Caki2 (cell line): ENCODE data around the gene BEND7. TPM values are rescaled to one million over a fixed set of nuclear protein-coding genes. Genes with fewer than 3 reads are reported as not detected.

Source experiments
- DNase-seq: peaks from one replicate; pipeline ENCODE4 v3.0.0-alpha.2; 2015; ENCODE audit warnings: low read depth
- in situ Hi-C: cut with HindIII; loops from 2 replicates; pipeline ENCODE4 v1.10.0; 2016; ENCODE audit warnings: low sequenced_read_pairs, low pct_unique_long_range_greater_than_20kb, mixed read lengths
- total RNA-seq: library from RNA; depleted of rRNA; stranded (reverse); fragments of >200 nt; shearing (Covaris generic); gene quantifications from 2 replicates; pipeline ENCODE4 v1.2.3, GENCODE V29; 2014; ENCODE audit warnings: low replicate concordance

Gene BEND7
- total RNA-seq, 1 experiment from 2014 or later, result 12.7 TPM

DNA sequence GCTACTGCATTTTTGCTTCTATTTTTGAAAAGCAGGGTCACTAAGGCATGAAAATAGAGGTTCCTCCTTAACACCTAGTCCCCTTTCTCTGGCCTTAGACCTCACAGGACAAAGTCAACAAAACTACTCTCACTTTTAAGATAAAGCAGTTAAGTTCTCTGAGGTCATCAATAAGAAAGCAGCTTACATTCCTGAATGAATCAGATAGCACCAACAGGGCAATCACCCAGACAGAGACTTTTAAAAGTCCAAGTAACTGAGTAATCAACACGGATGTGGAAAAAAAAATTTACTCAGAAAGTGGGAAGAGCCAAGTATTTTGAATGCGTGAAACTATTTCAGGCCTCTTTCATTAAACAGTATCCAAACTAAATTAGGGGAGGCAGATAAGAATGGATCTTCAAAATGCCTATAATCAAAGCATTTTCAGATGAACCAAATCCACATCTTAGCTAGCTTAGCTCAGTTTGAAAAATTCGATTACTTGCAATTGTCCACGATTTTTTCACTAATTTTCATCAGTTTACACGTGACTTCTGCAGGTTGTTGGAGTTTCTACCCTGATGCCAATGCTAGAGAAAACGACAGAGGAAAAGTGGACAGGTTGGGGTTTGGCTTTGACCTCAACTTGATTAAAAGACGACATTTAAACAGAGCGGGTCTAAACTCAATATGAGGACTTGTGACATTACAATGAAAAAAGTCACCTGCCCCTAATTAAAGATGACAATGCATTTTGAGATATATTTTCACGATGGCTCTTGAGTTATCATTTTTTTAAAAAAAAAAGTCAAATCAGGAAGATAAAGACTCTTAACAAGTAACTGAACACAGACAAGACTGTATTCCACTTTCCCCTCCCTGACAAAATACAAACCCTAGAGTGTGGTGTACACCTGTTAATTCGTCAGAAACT is 1.6 kb downstream of the BEND7 start:
- peak; percentile 86 for DNase-seq
- in situ Hi-C loops, result no loop called here

DNA sequence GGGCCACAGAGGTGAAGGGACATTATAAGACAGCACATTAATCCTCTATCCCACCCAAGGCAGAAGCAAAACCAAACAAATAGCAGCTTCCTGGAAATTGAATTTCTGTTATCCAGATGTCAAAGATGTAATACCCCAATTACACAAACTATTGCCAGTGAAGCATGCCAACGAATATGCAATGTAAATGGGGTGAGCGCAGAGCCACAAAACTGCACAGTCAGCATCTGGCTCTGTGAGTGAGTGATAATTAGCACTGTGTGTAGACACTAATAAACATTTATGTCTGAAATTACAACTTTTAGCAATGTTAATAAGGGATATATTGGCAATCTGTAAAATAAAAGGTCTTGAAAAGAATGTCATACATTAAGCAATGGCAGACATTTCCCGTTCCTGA is 3.2 kb downstream of the BEND7 start:
- in situ Hi-C loops, result no loop called here
- no peak for DNase-seq

DNA sequence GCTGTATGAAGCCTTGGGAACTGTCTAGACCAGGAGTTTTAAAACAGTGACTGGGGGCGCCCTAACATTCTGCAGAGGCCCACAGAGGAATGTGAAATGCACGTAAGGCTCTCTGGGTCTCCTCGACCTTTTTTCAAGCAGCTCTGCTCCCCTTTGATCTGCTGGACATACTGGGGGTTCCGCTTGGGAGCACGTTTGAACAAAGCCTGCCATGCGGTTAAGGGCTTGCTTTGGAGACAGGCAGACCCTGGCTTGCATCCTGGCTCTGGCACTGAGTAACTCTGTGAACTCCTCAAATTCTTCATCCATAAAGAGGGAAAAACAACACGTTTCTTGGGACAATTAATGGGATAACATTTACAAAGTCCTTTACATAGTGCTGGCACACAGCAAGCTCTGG is 7.8 kb downstream of the BEND7 start:
- in situ Hi-C loops, result no loop called here
- no peak for DNase-seq

GRCh38 chr10:13520194-13520593 is 8.6 kb downstream of the BEND7 start:
- in situ Hi-C loops, result no loop called here
- DNase-seq, result no peak

- in situ Hi-C loops, result no loop called here
- DNase-seq, result no peak
These were observed 10.6 kb downstream of the BEND7 start for GRCh38 chr10:13518076-13518692.

GRCh38 chr10:13517675-13518074 is 11.1 kb downstream of the BEND7 start:
- DNase-seq, result no peak
- in situ Hi-C loops, result no loop called here

DNA sequence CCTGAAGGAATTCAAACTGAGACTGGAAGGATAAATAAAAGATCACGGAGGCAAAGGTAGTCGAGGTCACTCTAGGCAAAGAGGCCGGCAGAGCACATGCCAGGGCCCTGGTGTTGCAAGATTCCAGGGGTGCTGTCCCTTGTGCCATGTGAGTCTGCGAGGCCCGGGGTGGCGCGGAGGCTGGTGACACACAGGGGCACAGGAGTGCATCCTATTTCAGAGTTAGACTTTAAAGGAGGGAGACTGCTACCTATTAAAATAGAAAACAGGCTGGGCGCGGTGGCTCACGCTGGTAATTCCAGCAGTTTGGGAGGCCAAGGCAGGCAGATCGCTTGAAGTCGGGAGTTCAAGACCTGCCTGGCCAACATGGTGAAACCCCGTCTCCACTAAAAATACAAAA is 12.6 kb downstream of the BEND7 start:
- in situ Hi-C loops, result no loop called here
- DNase-seq, result no peak

GRCh38 chr10:13515467-13515866 is 13.3 kb downstream of the BEND7 start:
- in situ Hi-C loops, result no loop called here
- no peak for DNase-seq

DNA sequence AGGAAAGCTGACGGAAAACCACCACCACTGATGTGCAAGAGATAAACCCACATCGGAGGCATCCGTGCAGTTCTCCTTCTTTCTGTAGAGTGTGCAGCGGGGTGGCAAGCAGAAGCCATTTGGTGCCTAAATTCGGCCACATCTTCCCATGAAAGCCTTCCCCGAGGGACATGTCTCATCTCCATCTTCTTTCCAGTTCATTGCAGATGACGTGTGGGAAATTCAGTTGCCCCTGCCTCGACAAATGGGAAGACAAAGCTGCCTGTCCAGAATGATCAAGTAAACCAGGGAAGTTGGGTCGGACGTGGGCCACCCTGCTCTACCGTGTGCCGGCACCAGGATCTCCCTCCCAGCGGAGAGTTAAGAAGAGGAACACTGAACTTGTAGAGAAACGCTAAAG is 14.5 kb downstream of the BEND7 start:
- in situ Hi-C loops, result no loop called here
- no peak for DNase-seq

- no peak for DNase-seq
- in situ Hi-C loops, result no loop called here
These were observed 16.2 kb downstream of the BEND7 start for GRCh38 chr10:13512564-13512963.

DNA sequence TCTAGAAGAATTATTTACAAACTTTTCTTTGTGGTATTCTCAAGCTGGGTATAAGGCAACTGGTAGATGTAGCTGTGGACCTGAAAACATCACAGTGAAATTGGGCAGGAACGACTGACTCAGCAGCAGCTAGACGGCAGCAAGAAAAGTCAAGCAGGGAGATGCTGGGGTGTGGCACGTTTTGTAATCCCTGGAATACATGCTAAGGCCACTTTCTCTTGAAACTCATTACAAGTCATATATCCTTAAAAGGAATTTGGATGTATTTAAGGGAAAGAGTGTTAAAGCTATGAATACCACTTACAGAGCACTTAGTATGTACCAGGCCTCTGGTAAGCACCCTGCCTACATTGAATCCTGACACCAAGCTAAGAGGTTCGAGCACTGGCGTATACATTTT is 17.4 kb downstream of the BEND7 start:
- in situ Hi-C loops, result no loop called here
- DNase-seq, result no peak

DNA sequence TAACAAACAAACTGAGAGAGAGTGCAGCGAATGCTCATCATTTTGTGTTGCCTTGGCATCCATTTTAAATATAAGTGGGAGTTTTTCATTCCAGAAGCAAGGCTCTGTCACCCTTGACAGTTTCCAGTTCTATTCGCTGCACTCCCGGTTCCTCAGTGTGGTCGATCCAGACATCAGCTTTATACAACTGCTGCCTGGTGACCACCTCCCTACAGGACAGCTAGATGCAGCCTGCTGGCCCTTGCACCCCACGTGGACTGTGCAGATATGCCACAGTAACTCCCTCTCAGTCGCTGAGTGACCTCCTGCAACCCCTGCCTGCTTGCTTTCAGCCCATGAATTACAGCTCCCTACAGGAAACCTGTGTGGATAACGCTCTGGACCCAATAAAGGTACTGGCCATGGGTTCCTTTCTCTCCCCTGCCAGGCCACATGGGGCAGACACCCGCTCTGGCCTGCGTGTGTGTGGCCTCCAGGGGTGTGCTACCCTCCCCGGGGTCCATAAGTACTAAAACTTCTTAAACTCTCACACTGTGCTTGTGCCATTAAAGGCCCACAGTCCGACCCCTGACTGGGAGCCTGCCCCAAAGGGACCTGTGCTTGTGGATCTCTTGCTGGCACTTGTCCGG is 23.6 kb downstream of the BEND7 start:
- no peak for DNase-seq
- in situ Hi-C loops, result no loop called here

- in situ Hi-C loops, result no loop called here
- no peak for DNase-seq
These were observed 24.9 kb downstream of the BEND7 start for GRCh38 chr10:13503745-13504463.

DNA sequence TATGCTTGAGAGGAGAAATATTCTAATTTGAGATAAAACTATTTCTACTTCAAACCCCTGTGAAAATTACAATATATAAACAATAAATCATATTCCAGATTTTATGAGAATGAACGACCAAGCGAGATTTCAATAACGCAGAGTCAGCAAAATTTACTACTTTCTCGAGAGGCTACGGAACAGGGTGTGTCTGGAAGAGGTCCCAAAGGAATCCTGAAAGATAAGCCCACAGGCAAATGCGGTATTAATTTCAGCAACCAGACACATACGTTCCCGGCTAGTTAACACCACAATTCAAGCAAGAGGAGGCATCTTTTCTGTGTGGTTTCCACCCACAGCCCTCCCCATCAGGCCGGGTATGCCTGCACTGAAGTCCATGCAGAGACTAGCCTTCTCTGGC is 26.4 kb downstream of the BEND7 start:
- no peak for DNase-seq
- in situ Hi-C loops, result no loop called here

DNA sequence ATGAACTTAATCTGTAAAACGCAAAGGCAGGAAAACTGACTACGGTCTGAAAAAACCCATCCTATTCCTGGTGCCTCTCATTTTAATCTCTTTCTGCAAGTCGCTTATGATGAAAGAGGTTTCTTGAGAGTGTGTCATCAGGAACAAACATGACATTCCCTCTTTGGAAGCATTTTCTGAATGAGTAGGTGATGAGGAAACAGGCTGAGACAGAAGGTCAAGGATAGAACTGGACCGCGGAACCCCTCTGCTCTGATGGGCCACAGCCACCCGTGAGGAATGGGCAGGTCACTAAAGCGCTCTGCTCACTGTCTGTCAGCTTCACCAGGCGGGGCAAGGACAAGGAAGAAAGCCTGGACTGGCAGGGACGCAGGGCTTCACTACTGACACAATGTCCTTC is 28.6 kb downstream of the BEND7 start:
- in situ Hi-C loops, result no loop called here

GRCh38 chr10:13499150-13499549 is 29.7 kb downstream of the BEND7 start:
- no peak for DNase-seq
- in situ Hi-C loops, result no loop called here

More for the DNA sequence above, 28.6 kb downstream of the BEND7 start:
- no peak for DNase-seq

GRCh38 chr10:13496931-13497330 is 31.9 kb downstream of the BEND7 start:
- DNase-seq, result no peak

GRCh38 chr10:13496164-13496563 is 32.6 kb downstream of the BEND7 start:
- no peak for DNase-seq
- in situ Hi-C loops, result no loop called here

More at GRCh38 chr10:13496931-13497330, 31.9 kb downstream of the BEND7 start:
- in situ Hi-C loops, result no loop called here
